A549 (cell line): ENCODE data around the gene CLEC16A. TPM values are rescaled to one million over a fixed set of nuclear protein-coding genes. Genes with fewer than 3 reads are reported as not detected.

Experiments used
- ATAC-seq, 2 experiments: fragments of 200-7000 bp in 1 of 2; fragments of >200 bp in 1 of 2; cut with Nextera tagmentation in 1 of 2; cut with Tn5 transposase in 1 of 2; 3 replicates each; pipeline versions ENCODE4 v1.8.0 to v1.9.1; 2018 to 2020; ENCODE audit warnings: mild to moderate bottlenecking in 1 of 2, moderate library complexity in 1 of 2
- CTCF ChIA-PET: fragments of 300-600 bp; sonication (Branson Sonifier 250); formaldehyde crosslinking; extraction: SDS; loops from one replicate; lab custom pipeline; 2021; ENCODE audit warnings: antibody characterized with exemption, inconsistent platforms; lab: Yijun Ruan, JAX
- POLR2A ChIA-PET: fragments of 350-600 bp; formaldehyde crosslinking; extraction: SDS; loops from one replicate; lab custom pipeline; 2021; ENCODE audit warnings: antibody characterized with exemption, inconsistent platforms; lab: Yijun Ruan, JAX
- DNase-seq, 2 experiments: peaks; one replicate each; pipeline versions ENCODE4 v3.0.0 to v3.0.0-alpha.2; 2011 to 2016; ENCODE audit warnings: low read depth in 1 of 2, low spot score in 1 of 2
- FAIRE-seq: peaks from 2 replicates; lab custom pipeline; 2011; peaks lifted over from hg19 to GRCh38; lab: Jason Lieb, UNC
- H3K27ac ChIP-seq, 2 experiments: fragments of >200 bp; sonication (Bioruptor Twin); formaldehyde crosslinking; 3 replicates each; pipeline ENCODE4 v1.5.1; 2016 to 2017
- H3K4me1 ChIP-seq: fragments of >200 bp; sonication (Bioruptor Twin); formaldehyde crosslinking; 3 replicates; pipeline ENCODE4 v1.6.1; 2016
- H3K4me2 ChIP-seq: fragments of >200 bp; sonication (Bioruptor Twin); formaldehyde crosslinking; 3 replicates; pipeline ENCODE4 v1.6.1; 2016
- H3K4me3 ChIP-seq: fragments of >200 bp; sonication (Bioruptor Twin); formaldehyde crosslinking; 3 replicates; pipeline ENCODE4 v1.5.1; 2016
- H3K9me3 ChIP-seq: fragments of >200 bp; sonication (Bioruptor Twin); formaldehyde crosslinking; 3 replicates; pipeline ENCODE4 v1.6.1; 2016
- FOSB ChIP-seq: fragments of 250-450 bp; sonication (Bioruptor Pico); IDR thresholded peaks from 2 replicates; pipeline ENCODE4 v1.5.0; 2020; ENCODE audit warnings: mild to moderate bottlenecking, moderate library complexity
- FOSL2 ChIP-seq, 2 experiments: fragments of 450-650 bp in 1 of 2; fragments of >200 bp in 1 of 2; sonication (Bioruptor Twin) in 1 of 2; formaldehyde crosslinking; IDR thresholded peaks; 2 replicates each; pipeline versions ENCODE4 v1.5.0 to v1.6.1; 2016 to 2020; ENCODE audit warnings: mild to moderate bottlenecking in 1 of 2, moderate library complexity in 1 of 2
- HDAC2 ChIP-seq: fragments of 200-600 bp; sonication (generic); IDR thresholded peaks from 2 replicates; pipeline ENCODE4 v1.6.1; 2016
- HOXA7 ChIP-seq: fragments of 250-450 bp; sonication (Bioruptor Pico); IDR thresholded peaks from 2 replicates; pipeline ENCODE4 v1.5.0; 2020; ENCODE audit warnings: mild to moderate bottlenecking, moderate library complexity
- HOXB5 ChIP-seq: fragments of 250-450 bp; sonication (Bioruptor Pico); IDR thresholded peaks from 2 replicates; pipeline ENCODE4 v1.5.0; 2020; ENCODE audit warnings: mild to moderate bottlenecking, moderate library complexity
- JUN ChIP-seq, 2 experiments: fragments of >200 bp; sonication (Bioruptor Twin); formaldehyde crosslinking; IDR thresholded peaks; 2 replicates in 1 of 2; 3 replicates in 1 of 2; pipeline ENCODE4 v1.6.1; 2016 to 2017
- KDM5A ChIP-seq: fragments of 200-600 bp; sonication (generic); IDR thresholded peaks from 2 replicates; pipeline ENCODE4 v1.6.1; 2016; ENCODE audit warnings: antibody characterized with exemption, mild to moderate bottlenecking
- MAX ChIP-seq: IDR thresholded peaks from 2 replicates; pipeline ENCODE4 v1.6.1; 2012
- NFE2L2 ChIP-seq: fragments of 150-350 bp; conservative IDR thresholded peaks from 2 replicates; pipeline ENCODE4 v1.6.1; 2014; ENCODE audit warnings: low read length
- NPAS2 ChIP-seq: fragments of 250-450 bp; sonication (Bioruptor Pico); IDR thresholded peaks from 2 replicates; pipeline ENCODE4 v1.8.0; 2022; ENCODE audit warnings: mild to moderate bottlenecking, moderate library complexity, borderline replicate concordance
- NR3C1 ChIP-seq: fragments of >200 bp; sonication (Bioruptor Twin); formaldehyde crosslinking; IDR thresholded peaks from 3 replicates; pipeline ENCODE4 v1.6.1; 2017
- RARB ChIP-seq: fragments of 250-450 bp; sonication (Bioruptor Pico); IDR thresholded peaks from 2 replicates; pipeline ENCODE4 v1.8.0; 2021; ENCODE audit warnings: mild to moderate bottlenecking, moderate library complexity
- RFX5 ChIP-seq: fragments of 450-650 bp; IDR thresholded peaks from 2 replicates; pipeline ENCODE4 v1.7.1; 2014; ENCODE audit warnings: antibody characterized with exemption, mild to moderate bottlenecking, moderate library complexity
- TFCP2L1 ChIP-seq: fragments of 250-450 bp; sonication (Bioruptor Pico); IDR thresholded peaks from 2 replicates; pipeline ENCODE4 v1.5.0; 2021; ENCODE audit warnings: mild to moderate bottlenecking
- ZFP36 ChIP-seq: fragments of 450-650 bp; IDR thresholded peaks from 2 replicates; pipeline ENCODE4 v1.6.1; 2014; ENCODE audit warnings: borderline replicate concordance; ENCODE audit not compliant: partially characterized antibody
- ZSCAN20 ChIP-seq: fragments of 250-450 bp; sonication (Bioruptor Pico); IDR thresholded peaks from 2 replicates; pipeline ENCODE4 v1.8.0; 2022; ENCODE audit warnings: mild to moderate bottlenecking, moderate library complexity
- WGBS: methylation state at CpG from one replicate; pipeline ENCODE4 v1.1.6; 2017; ENCODE audit errors: missing lambda C conversion rate; 5-methylcytosine and 5-hydroxymethylcytosine counted together
- polyA plus RNA-seq, 4 experiments: library from polyadenylated mRNA; depleted of rRNA in 3 of 4; stranded (reverse); fragments of >200 nt; fragmentation: RNase III in 1 of 4; extraction: RNeasy Plus Mini Kit Qiagen cat#74134 plus additional on column Dnase treatment in 1 of 4; gene quantifications; 2 replicates in 3 of 4; 3 replicates in 1 of 4; pipeline ENCODE4 v1.2.3, GENCODE V29; 2011 to 2017
- TF ChIP-seq, protein P1 (sequence below): fragments of >200 bp; sonication (Bioruptor Twin); formaldehyde crosslinking; IDR thresholded peaks from 3 replicates; pipeline ENCODE4 v1.5.1; 2016

Gene CLEC16A
- polyA plus RNA-seq, 2 of the 4 experiments (the other 2 are of a cell fraction) = 8.3 to 10.4 TPM

- TF ChIP-seq HOXA7 (no peak), HOXB5 (CRISPR knock-in tag) (no peak), NR3C1 (no peak)
- TF ChIP-seq, protein P1, sequence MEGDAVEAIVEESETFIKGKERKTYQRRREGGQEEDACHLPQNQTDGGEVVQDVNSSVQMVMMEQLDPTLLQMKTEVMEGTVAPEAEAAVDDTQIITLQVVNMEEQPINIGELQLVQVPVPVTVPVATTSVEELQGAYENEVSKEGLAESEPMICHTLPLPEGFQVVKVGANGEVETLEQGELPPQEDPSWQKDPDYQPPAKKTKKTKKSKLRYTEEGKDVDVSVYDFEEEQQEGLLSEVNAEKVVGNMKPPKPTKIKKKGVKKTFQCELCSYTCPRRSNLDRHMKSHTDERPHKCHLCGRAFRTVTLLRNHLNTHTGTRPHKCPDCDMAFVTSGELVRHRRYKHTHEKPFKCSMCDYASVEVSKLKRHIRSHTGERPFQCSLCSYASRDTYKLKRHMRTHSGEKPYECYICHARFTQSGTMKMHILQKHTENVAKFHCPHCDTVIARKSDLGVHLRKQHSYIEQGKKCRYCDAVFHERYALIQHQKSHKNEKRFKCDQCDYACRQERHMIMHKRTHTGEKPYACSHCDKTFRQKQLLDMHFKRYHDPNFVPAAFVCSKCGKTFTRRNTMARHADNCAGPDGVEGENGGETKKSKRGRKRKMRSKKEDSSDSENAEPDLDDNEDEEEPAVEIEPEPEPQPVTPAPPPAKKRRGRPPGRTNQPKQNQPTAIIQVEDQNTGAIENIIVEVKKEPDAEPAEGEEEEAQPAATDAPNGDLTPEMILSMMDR = peak; percentile 93
Measured at GRCh38 chr16:10964039-10964890, 19.9 kb downstream of the CLEC16A start (continued).

DNA sequence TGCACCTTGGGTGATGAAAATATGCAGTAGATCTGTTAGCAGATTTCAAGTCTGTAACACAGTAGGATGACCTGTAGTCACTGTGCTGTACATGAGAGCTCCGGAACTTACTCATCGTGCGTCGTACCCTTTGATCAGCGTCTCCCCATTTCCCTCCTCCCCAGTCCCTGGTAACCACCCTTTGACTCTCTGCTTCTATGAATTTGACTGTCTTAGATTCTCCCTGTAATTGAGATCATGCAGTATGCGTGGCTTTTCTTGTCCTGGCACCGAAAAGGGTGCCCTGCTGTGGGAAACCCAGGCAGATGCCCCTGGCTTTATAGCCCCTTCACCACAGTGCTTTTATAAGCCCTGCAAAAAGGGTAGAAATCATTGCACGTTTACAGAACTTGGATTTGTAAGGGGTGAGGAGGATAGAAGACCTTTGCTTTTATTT is 20.5 kb downstream of the CLEC16A start:
- 83% methylated on average over 8 of the region's 8 CpGs for WGBS
- Histone ChIP-seq H3K4me3 (no peak overlapping the region), H3K9me3 (no peaks in the 10 kb centered on the region), H3K4me2 (no peak overlapping the region), H3K27ac (no peak overlapping the region), H3K4me1 (0 out of 3 replicates have a peak, but pooled peaks cover 3% of the 10 kb centered on the region)
- DNase-seq = no peak
- ATAC-seq = no peak
- TF ChIP-seq JUN (IDR thresholded peaks at IDR 0.05) (no peak), MAX (no peak), HDAC2 (no peak), NR3C1 (no peak), NFE2L2 (no peak), RFX5 (no peak), KDM5A (no peak), FOSL2 (IDR thresholded peaks at IDR 0.05) (no peak), FOSL2 (CRISPR knock-in tag; IDR thresholded peaks at IDR 0.05) (no peak), TFCP2L1 (no peak), ZFP36 (no peak), FOSB (CRISPR knock-in tag) (no peak)
- CTCF ChIA-PET = interaction anchor here (0.7 to 19.6 kb wide), 35 partner anchors 8 to 1104 kb away, joined by 3 to 364 read pairs (median 6); partner anchors contain the start of genes CLEC16A, PRM3 and SOCS1
- POLR2A ChIA-PET = interaction anchor here (2.4 kb wide), 1 partner anchor 291 kb away, joined by 9 read pairs; the partner anchor contains the start of gene SOCS1
- FAIRE-seq = no peak

DNA sequence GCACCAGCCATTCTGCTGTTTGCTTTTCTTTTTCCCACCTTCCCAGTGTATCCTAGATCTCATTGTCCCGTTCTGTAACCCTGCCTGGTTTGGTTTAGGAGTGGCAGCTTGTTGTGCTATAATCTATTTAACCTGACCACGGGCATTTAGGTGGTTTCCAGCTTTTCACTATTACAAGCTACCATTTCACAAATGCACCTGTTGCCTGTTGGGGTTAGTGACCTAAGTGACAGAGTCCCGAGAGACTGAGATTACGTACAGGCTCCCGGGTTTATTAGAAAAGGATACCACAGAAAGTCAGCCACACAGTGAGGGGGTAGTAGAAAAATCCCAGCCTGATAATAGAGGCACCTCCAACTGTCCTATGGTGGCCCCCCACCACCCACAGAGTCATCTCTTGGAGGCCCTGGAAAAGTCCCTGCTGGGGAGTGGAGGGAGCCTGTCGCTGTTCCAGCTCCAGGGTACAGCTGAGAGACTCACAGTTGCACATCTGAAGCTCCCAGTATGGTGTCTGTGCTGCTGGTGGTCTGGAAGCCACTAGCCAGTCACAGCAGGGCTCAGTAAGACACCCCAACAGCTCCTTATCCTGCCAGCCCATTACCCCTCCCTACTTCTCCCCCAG is 21.2 kb downstream of the CLEC16A start:
- no peak overlapping the region for H3K4me2 ChIP-seq
- POLR2A ChIA-PET = interaction anchor here (2.4 kb wide), 1 partner anchor 291 kb away, joined by 9 read pairs; the partner anchor contains the start of gene SOCS1
- DNase-seq (no peak), ATAC-seq (no peak), FAIRE-seq (no peak)
- 0 out of 3 replicates have a peak, but pooled peaks cover 3% of the 10 kb centered on the region for H3K4me1 ChIP-seq
- H3K4me3 ChIP-seq = no peak overlapping the region
- CTCF ChIA-PET = interaction anchor here (1.2 to 19.6 kb wide), 14 partner anchors 9 to 1103 kb away, joined by 3 to 364 read pairs (median 8); partner anchors contain the start of genes CLEC16A and SOCS1
- WGBS = 80% methylated on average over 6 of the region's 6 CpGs
- TF ChIP-seq ZSCAN20 (CRISPR knock-in tag) (no peak), NPAS2 (no peak), ZFP36 (no peak), RARB (CRISPR knock-in tag) (no peak), MAX (no peak), RFX5 (no peak)
- H3K9me3 ChIP-seq = no peaks in the 10 kb centered on the region
- H3K27ac ChIP-seq = no peak overlapping the region
